RWPE1 (cell line): Measurements from ENCODE around the gene TOP1.

Experiments used
- CTCF ChIA-PET: fragments of 350-600 bp; sonication (Branson Sonifier 250); formaldehyde crosslinking; extraction: SDS; loops from one replicate; lab custom pipeline; 2021; lab: Yijun Ruan, JAX
- POLR2A ChIA-PET: fragments of 400-600 bp; formaldehyde crosslinking; extraction: SDS; loops from one replicate; lab custom pipeline; 2020; ENCODE audit warnings: antibody characterized with exemption; ENCODE audit not compliant: low non-redundant PET; lab: Yijun Ruan, JAX
- DNase-seq: peaks from one replicate; pipeline ENCODE4 v3.0.0; 2012; ENCODE audit warnings: low spot score
- H3K27ac ChIP-seq: fragments of 450-650 bp; 2 replicates; pipeline ENCODE4 v1.5.1; 2017
- CTCF ChIP-seq: fragments of 450-650 bp; conservative IDR thresholded peaks from 2 replicates; pipeline ENCODE4 v1.5.1; 2017; ENCODE audit warnings: low read depth, mild to moderate bottlenecking

Gene TOP1

GRCh38 chr20:41030531-41031242 lies 2.1 kb downstream of the TOP1 start:
- POLR2A ChIA-PET = no interaction called here
- CTCF ChIA-PET = interaction anchor here (0.6 to 1.5 kb wide), 5 partner anchors 10 to 94 kb away, joined by 3 to 4 read pairs (median 3); no protein-coding TSS in a partner anchor
- peak; percentile 57 for DNase-seq
- H3K27ac ChIP-seq = no peak overlapping the region
- TF ChIP-seq CTCF = no peak

- no peak overlapping the region for H3K27ac ChIP-seq
- ChIA-PET CTCF (interaction anchor here (0.6 to 1.5 kb wide), 7 partner anchors 9 to 94 kb away, joined by 3 to 4 read pairs (median 3); no protein-coding TSS in a partner anchor), POLR2A (no interaction called here)
- TF ChIP-seq CTCF = no peak
- no peak for DNase-seq
Measured at GRCh38 chr20:41031243-41031619, 2.6 kb downstream of the TOP1 start.

GRCh38 chr20:41032271-41032670 lies 3.6 kb downstream of the TOP1 start:
- CTCF ChIA-PET = interaction anchor here (0.5 to 1.5 kb wide), 7 partner anchors 8 to 155 kb away, joined by 3 to 4 read pairs (median 3); no protein-coding TSS in a partner anchor

GRCh38 chr20:41034239-41034638 lies 5.6 kb downstream of the TOP1 start:
- ChIA-PET POLR2A (no interaction called here), CTCF (interaction anchor here (1.1 to 1.2 kb wide), 2 partner anchors 41 to 345 kb away, joined by 3 to 4 read pairs; no protein-coding TSS in a partner anchor)
- no peak for DNase-seq
- H3K27ac ChIP-seq = no peak overlapping the region
- TF ChIP-seq CTCF = no peak

More at GRCh38 chr20:41032271-41032670, 3.6 kb downstream of the TOP1 start:
- POLR2A ChIA-PET = interaction anchor here (0.9 to 1.2 kb wide), 2 partner anchors 15 to 42 kb away, joined by 3 to 6 read pairs; no protein-coding TSS in a partner anchor
- DNase-seq = no peak
- no peak for TF ChIP-seq CTCF
- H3K27ac ChIP-seq = no peak overlapping the region

GRCh38 chr20:41035207-41035606 lies 6.6 kb downstream of the TOP1 start:
- POLR2A ChIA-PET = no interaction called here
- CTCF ChIA-PET = interaction anchor here (1.0 to 1.6 kb wide), 3 partner anchors 42 to 50 kb away, joined by 3 to 6 read pairs (median 5); no protein-coding TSS in a partner anchor
- no peak overlapping the region for H3K27ac ChIP-seq
- no peak for DNase-seq
- no peak for TF ChIP-seq CTCF

- TF ChIP-seq CTCF = no peak
- DNase-seq = no peak
- H3K27ac ChIP-seq = no peak overlapping the region
- ChIA-PET POLR2A (interaction anchor here (1.9 kb wide), 1 partner anchor 9 kb away, joined by 5 read pairs; no protein-coding TSS in a partner anchor), CTCF (interaction anchor here (0.9 kb wide), 1 partner anchor 16 kb away, joined by 3 read pairs; no protein-coding TSS in a partner anchor)
Measured at GRCh38 chr20:41037179-41037578, 8.6 kb downstream of the TOP1 start.
